Epithelial cell of proximal tubule (primary cell): ENCODE measurements around the gene PXN. TPM values are rescaled to one million over a fixed set of nuclear protein-coding genes. Genes with fewer than 3 reads are reported as not detected.
"Not testable (repeated sequence)": the region's sequence is repeated elsewhere in the genome, so short reads cannot be mapped to it uniquely, and the experiment has no call there.

Experiments used
- DNase-seq: peaks from one replicate; pipeline ENCODE4 v3.0.0-alpha.2; 2011; ENCODE audit warnings: low read depth
- H3K4me3 ChIP-seq: 2 replicates; pipeline ENCODE4 v1.5.1; 2011; ENCODE audit warnings: low read depth, mild to moderate bottlenecking, low read length
- CTCF ChIP-seq: conservative IDR thresholded peaks from 2 replicates; pipeline ENCODE4 v1.5.1; 2012; ENCODE audit warnings: low read depth, mild to moderate bottlenecking, low read length
- total RNA-seq: library from RNA; depleted of rRNA; stranded (reverse); fragments of >200 nt; gene quantifications from 2 replicates; pipeline ENCODE4 v1.2.3, GENCODE V29; 2015

PXN gene
- total RNA-seq, 1 donor from 2014 or later, result 100 TPM

DNA sequence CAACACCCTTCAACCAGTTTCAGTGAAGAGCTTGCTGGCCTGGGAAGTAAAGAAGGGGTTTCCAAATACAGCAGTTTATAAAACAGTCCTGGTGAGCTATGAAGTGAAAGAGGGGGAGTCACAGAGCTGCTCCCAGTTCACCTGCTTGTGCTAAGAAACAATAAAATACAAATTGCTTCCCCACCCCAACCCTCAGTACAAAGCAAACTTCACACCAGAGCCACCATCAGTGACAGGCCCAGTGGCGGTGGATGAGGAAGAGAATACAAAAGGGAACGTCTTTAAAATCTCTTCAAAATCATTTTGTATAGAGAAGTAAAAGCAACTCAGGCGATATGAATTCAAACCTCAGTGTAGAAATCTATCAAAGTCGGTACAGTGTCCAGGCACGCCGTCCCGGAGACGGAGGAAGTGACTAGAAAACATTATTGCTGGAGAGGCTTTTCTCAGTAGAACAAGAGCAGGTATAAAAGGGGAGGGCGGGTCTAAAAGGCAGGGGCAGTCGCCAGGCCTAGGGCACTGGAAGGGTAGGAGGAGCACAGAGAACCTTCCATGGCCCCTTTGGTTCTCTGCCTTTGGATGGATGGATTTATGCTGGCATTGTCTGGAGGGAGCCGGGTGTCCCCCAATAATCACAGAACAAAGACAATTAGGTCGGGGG is 54.2 kb downstream of the PXN start:
- no peak for DNase-seq
- no peak for TF ChIP-seq CTCF
- H3K4me3 ChIP-seq, result no peak overlapping the region

GRCh38 chr12:120209851-120210250 is 55.7 kb downstream of the PXN start:
- no peak for DNase-seq
- no peak overlapping the region for H3K4me3 ChIP-seq
- no peak for TF ChIP-seq CTCF

DNA sequence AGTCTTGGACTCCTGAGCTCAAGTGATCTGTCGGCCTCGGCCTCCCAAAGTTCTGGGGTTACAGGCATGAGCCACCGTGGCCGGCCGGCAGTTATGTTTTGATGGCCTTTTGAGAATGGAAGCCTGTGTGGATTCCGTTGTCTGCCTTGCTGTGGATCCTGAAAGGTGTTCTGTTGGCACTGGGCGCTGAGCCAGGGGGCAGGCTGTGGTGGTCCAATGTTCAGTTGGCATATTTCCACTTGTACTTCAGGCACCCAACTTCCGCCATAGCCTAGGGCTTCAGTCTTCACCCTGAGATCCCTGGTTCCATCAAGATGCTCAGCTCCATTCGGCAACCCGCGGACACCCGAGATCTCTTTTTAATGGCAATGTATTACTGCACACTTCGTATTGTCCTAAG is 58.3 kb downstream of the PXN start:
- no peak overlapping the region for H3K4me3 ChIP-seq
- no peak for DNase-seq
- no peak for TF ChIP-seq CTCF

- H3K4me3 ChIP-seq, DNase-seq: not testable (repeated sequence)
Measured at GRCh38 chr12:120206781-120207180, 58.7 kb downstream of the PXN start.

DNA sequence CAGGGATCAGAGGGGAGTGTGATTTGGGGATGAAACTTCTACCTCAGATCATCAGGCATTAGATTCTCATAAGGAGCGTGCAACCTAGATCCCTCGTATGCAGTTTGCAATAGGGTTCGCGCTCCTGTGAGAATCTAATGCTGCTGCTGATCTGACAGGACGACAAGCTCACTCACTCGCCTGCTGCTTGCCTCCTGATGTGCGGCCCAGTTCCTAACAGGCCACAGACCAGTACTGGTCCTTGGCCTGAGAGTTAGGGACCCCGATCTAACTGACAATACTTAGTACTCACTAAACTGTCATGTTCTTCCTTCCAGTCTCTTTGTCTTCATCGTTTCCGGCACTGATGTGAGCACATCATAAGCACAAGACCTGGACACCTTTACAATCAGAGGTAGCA is 59.3 kb downstream of the PXN start:
- no peak overlapping the region for H3K4me3 ChIP-seq
- TF ChIP-seq CTCF, result no peak
- no peak for DNase-seq

GRCh38 chr12:120204171-120204570 is 61.4 kb downstream of the PXN start:
- DNase-seq, result no peak
- TF ChIP-seq CTCF, result no peak
- no peak overlapping the region for H3K4me3 ChIP-seq

- no peak for TF ChIP-seq CTCF
- DNase-seq, result no peak
- H3K4me3 ChIP-seq, result peak overlapping the region; percentile 69
Measured at GRCh38 chr12:120200364-120200800, 65.1 kb downstream of the PXN start.
